IPS DF 4.7 (cell line): ENCODE measurements around the gene CCDC85C.
"Not testable (repeated sequence)": the region's sequence is repeated elsewhere in the genome, so short reads cannot be mapped to it uniquely, and the experiment has no call there.

Experiments used
- DNase-seq: peaks from one replicate; pipeline ENCODE4 v3.0.0-alpha.2; 2013; ENCODE audit warnings: low spot score; ENCODE audit errors: extremely low read depth

The CCDC85C gene

GRCh38 chr14:99603471-99604277 lies at the start of gene CCDC85C:
Gene CCDC85C (minus strand): TSS chr14:99604207. CDS start chr14:99603959, 248 bp downstream.
- DNase-seq: no peak

GRCh38 chr14:99651953-99652746 lies 48.1 kb upstream of the CCDC85C start:
- no peak for DNase-seq

GRCh38 chr14:99650189-99650588 lies 46.2 kb upstream of the CCDC85C start:
- no peak for DNase-seq

GRCh38 chr14:99649643-99650042 lies 45.6 kb upstream of the CCDC85C start:
- no peak for DNase-seq

GRCh38 chr14:99649219-99649618 lies 45.2 kb upstream of the CCDC85C start:
- DNase-seq: no peak

- no peak for DNase-seq
Measured at GRCh38 chr14:99648027-99648784, 44.2 kb upstream of the CCDC85C start.

DNA sequence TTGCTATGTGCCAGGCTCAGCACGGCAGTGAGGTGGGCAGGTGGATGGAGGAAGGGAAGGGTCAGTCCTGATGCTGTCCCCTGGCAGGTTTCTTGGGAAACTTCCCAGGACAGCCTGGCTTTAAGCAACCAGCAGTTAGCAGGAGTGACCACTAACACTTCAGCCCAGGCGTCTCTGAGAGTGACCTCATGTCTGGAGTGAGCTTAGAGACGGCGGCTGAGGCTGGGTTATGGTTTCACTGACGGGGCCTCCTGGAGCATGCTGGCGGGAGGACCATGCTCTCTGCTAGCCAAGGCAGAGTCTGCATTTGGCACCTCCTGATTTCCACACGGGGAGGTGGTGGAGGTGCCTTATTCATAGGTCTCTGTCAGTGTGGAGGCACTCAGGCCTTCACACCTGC lies 43.4 kb upstream of the CCDC85C start:
- no peak for DNase-seq

DNA sequence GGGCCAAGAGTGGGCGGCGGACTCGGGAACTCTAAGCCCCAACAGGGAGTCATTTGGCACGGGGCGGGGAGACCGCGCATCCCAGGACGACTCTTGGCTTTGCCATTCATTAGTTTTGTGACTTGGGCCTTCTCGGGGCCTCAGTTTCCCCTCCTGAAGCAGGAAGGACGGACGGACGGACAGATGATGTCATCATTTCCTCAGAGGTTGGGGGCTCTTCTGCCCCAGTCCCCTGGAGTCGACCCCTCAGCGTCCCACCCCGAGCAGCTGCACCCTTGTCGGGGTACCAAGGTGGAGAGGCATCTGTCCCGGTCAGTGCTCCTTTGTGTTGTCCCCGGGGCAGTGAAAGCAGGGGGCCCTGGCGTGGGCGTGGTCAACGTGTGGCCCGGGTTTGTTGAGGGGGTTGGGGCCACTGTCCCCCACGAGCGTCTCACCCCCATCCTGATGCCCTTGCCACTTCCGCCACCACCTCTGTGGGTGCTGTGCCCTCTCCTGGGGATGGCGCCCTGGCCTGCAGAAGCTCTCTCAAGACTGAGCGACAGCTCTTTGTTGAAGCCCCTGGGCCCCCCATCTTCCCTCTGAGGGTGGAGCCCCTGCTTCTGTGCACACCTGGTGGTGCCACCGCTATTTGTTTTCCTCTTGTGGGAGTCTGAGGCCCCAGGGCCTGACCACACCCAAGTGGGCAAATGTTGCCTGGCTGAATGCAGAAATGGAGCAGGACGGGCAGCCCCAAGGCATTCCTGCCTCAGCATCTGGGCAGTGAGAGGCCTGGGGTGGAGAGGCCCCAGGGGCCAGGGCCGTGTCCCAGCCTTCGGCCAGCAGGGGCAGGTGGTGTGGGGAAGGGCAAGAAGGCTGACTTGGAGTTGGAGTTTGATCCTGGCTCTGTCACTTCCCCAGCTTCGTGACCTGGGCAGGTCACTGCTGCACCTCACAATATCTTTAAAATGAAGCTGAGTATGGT lies 41.8 kb upstream of the CCDC85C start:
- DNase-seq: no peak

DNA sequence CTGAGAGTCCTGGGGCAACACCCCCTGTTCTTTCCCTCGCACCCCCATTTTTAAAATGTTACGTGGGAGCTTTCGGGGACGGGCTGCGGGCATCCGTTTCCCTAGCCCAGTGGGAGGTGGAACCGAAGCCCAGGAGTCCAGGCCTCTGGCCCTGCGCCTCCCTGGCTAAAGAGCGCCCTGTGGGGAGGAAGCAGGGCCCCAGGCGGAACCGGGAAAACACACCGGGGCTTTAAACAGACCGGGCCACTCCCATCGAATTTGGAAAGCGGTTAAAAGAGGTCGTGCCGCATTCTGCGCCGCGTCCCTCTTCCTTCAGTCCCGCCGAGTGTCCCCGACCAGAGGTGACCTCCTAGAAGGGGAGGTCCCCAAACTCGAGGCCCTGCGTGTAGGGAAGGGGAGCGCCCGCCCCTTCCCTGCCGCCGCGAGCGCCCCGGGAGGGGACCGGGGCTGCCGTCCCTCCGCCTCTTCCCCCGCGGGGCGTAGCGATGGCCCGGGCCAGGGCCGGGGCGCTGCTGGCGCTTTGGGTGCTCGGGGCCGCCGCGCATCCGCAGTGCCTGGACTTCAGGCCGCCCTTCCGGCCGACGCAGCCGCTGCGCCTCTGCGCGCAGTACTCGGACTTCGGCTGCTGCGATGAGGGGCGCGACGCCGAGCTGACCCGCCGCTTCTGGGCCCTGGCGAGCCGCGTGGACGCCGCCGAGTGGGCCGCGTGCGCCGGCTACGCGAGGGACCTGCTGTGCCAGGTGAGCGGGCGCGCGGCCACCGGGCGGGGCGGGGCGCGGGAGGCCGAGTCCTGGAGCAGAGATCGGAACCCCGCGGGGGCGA lies 40.9 kb upstream of the CCDC85C start, which contains the start of gene HHIPL1:
HHIPL1 (plus strand) TSS at position 407 of the 822 bp plus-strand sequence; CDS start at position 486, 79 bp downstream.
- no peak for DNase-seq

- DNase-seq: no peak
Measured at GRCh38 chr14:99644035-99644587, 40.1 kb upstream of the CCDC85C start.

DNA sequence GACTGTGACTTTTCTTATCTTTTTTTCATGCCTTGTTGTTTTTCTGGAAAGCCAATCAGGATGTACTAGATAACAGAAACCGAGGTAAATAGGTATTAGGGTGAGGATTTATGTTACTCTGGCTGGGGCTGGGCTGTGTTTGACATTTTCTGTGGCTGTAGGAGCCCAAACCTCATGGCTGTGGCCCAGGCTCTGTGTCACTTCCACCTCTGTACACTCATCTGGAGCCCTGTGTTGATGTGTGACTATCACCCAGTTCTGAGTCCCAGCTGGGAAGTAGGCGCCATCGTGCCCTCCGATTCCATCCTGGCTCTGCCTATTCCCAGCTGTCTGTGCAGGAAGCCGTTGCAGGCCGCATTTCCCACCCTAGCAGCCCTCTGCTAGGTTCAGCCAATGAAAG lies 39.3 kb upstream of the CCDC85C start:
- no peak for DNase-seq

- DNase-seq: not testable (repeated sequence)
Measured at GRCh38 chr14:99642771-99643170, 38.8 kb upstream of the CCDC85C start.

DNA sequence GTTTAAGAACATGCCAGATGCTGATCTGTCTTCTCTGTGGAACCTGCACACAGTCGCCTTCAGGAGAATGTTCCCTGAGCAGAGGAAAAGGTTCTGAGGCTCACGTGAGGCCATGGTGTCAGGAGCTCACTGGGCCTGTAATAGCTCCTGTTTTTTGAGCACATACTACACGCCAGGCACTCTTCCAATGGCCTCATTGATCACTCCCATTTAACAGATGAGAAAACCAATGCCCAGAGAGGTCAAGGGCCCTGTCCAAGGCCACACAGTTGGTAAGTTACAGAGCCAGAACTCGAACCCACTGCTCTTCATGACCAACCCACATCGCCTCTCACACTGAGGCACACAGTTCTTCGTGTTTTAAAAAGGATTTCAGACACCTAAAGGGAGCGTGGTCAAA lies 33.6 kb upstream of the CCDC85C start:
- DNase-seq: no peak

GRCh38 chr14:99636487-99636886 lies 32.5 kb upstream of the CCDC85C start:
- no peak for DNase-seq

DNA sequence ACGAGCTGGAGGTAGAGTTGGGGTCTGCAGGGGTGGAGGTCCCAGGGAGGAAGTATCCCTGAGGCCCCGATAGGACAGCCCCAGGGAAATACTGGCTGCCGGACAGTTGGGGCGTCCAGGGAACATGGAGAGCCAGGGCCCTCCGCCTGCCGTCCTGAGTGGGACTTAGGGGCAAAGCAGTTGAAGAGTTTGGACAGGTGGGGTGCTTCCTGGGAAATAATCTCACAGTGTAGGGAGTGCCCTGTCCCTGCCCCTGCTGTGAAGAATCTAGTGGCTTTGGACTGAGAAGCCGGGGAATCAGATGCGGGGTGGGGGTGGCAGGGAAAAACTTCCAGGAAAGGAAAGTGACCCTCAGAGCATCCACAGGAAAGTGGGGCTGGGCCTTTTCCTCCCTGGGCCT lies 31.1 kb upstream of the CCDC85C start:
- no peak for DNase-seq

- no peak for DNase-seq
Measured at GRCh38 chr14:99634443-99634842, 30.4 kb upstream of the CCDC85C start.

DNA sequence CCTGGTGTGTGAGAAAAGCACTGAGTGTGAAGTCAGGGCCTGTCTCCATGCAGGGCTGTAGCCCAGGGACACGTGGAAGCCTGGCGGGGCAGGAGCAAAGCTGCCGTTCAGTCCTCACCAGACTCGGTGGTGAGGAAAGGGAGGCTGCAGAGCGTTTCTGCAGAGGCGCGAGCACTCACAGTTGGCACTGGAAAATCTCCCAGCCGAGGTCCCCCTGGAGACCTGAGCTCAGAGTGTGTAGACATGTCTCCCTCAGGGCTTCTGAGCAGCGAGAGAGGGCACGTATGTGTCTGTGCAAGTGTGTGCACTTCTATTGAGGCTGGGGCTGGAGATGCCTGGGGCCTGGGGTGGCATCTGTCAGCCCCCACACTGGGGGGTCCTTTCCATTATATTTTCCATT lies 29.9 kb upstream of the CCDC85C start:
- no peak for DNase-seq

- no peak for DNase-seq
Measured at GRCh38 chr14:99633141-99633540, 29.1 kb upstream of the CCDC85C start.

DNA sequence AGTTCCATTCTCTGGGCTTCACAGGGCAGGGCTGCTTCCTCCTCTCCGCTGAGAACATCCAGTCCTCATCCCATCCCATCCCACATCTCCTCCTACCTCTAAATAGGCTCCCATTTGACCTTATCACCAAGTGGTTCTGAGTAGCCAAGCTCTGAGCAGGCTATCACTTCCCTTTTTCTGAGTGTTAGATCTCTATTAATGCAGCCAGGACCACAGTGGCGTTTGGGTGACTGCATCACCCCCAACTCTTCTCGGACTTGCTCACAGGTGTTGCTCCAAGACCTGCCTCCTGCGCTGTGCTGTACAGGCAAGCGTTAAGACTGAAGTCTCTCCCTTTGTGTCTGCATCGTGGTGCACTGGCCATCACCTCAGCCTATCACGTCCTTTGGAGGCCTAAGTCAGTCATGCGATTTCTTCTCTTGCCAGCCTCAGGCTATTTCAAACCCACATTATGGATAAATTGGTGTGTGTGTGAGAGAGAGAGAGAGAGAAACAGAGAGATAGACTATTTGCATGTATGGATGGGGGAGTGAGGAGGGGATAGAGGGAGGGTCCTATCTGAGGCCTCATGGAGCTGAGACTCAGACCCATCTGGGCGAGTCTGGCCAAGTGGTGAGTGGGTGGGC lies 28.5 kb upstream of the CCDC85C start:
- DNase-seq: no peak
